Measurements from ENCODE around the gene CD46. TPM values are rescaled to one million over a fixed set of nuclear protein-coding genes. Genes with fewer than 3 reads are reported as not detected.

Gene CD46
- polyA plus RNA-seq, 1 experiment, result 61.7 TPM

DNA sequence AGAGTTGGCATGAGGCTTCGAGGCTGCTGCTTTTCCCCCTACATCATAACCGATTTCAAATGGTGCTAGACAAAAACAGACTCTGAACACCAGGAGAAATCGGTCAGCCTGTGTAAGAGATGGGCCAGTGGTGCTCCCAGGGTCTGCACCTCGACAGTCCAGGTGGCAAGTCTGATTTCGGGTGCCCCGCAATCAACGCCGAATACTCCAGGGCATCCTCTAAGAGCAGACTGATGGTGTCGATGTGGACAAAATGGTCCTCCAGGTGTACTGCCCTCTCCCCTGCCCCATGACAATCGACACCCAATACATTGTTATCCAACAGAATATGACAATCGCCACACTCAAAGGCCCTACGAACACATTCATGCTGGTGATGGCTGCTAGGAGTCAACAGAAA, 50.0 kb downstream of the CD46 start:
- TF ChIP-seq, protein P1, sequence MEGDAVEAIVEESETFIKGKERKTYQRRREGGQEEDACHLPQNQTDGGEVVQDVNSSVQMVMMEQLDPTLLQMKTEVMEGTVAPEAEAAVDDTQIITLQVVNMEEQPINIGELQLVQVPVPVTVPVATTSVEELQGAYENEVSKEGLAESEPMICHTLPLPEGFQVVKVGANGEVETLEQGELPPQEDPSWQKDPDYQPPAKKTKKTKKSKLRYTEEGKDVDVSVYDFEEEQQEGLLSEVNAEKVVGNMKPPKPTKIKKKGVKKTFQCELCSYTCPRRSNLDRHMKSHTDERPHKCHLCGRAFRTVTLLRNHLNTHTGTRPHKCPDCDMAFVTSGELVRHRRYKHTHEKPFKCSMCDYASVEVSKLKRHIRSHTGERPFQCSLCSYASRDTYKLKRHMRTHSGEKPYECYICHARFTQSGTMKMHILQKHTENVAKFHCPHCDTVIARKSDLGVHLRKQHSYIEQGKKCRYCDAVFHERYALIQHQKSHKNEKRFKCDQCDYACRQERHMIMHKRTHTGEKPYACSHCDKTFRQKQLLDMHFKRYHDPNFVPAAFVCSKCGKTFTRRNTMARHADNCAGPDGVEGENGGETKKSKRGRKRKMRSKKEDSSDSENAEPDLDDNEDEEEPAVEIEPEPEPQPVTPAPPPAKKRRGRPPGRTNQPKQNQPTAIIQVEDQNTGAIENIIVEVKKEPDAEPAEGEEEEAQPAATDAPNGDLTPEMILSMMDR (IDR thresholded peaks at IDR 0.05; ENCODE audit: insufficient read depth, low read depth, low read length), result no peak
- no peak for DNase-seq (ENCODE audit: low read depth)
- Histone ChIP-seq H3K4me3 (ENCODE audit: low read depth, low read length) (no peak overlapping the region), H3K36me3 (ENCODE audit: control insufficient read depth, insufficient read depth, low read length) (peaks cover 17% of the 10 kb centered on the region), H3K27me3 (ENCODE audit: control insufficient read depth, insufficient read depth, low read length) (no peaks in the 10 kb centered on the region)
- POLR2A ChIA-PET, result no interaction called here
- CTCF ChIA-PET, result interaction anchor here (1.2 to 1.8 kb wide), 2 partner anchors 10 to 67 kb away, joined by 3 to 6 read pairs; no protein-coding TSS in a partner anchor

DNA sequence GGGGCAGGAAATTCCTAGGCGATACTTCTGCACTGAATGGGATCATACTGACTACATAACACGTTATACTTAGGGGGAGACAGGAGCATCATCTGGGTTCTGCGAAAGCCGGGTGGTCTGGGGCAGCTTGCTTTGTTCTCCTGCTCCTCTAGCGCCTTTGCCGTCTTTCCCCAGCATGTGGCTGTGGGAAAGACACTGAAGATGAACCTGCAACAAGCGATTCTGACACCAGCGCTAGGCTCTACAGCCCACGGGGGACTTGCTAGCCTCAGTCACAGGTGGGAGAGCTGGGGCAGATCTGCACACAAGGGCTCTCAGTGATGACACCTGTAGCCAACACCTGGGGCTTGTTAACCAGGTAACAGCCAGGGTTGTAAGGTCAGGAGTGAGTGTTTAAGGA, 51.8 kb downstream of the CD46 start:
- TF ChIP-seq, protein P1 (IDR thresholded peaks at IDR 0.05; ENCODE audit: insufficient read depth, low read depth, low read length), result no peak
- Histone ChIP-seq H3K4me3 (ENCODE audit: low read depth, low read length) (no peak overlapping the region), H3K27me3 (ENCODE audit: control insufficient read depth, insufficient read depth, low read length) (no peaks in the 10 kb centered on the region), H3K36me3 (ENCODE audit: control insufficient read depth, insufficient read depth, low read length) (peaks cover 22% of the 10 kb centered on the region)
- POLR2A ChIA-PET, result no interaction called here
- no peak for DNase-seq (ENCODE audit: low read depth)
- CTCF ChIA-PET, result interaction anchor here (1.8 kb wide), 1 partner anchor 8 kb away, joined by 6 read pairs; no protein-coding TSS in a partner anchor

DNA sequence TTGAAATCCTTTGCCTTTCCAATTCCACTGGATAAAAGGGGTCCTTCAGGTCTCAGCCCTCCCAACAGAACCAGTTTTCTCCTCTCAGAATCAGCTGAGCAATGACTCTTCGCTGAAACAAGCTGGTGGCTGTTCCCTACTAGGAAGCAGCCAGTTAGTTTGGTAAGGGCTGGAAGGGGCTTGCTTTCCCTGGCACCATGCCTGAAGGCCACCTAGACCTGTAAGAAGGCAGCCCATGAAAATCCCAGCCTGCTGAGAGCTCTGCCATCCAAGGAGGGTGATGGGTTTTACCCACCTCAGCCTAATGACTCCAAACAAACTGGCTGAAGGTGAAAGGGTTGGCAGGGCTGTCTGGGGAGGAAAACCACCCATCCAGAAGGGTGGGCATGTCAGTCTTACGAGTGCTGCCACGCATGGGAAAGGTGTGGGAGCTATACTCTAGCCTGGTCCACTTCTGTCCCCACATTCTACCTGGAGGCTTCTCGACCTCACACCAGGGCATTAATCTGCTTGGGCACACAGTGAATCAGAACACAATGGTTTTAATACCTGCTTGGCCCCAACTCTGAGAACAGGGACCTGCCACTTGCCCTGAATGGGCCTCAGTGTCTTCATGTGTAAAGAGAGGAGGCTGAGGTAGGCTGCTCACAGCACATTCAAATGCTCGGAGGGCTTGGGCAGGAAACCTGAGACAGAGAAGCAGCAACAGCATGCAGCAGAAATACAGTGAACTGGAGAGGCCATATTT, 53.0 kb downstream of the CD46 start:
- CTCF ChIA-PET, result interaction anchor here (0.8 to 2.9 kb wide), 4 partner anchors 14 to 92 kb away, joined by 4 to 13 read pairs (median 8); no protein-coding TSS in a partner anchor

DNA sequence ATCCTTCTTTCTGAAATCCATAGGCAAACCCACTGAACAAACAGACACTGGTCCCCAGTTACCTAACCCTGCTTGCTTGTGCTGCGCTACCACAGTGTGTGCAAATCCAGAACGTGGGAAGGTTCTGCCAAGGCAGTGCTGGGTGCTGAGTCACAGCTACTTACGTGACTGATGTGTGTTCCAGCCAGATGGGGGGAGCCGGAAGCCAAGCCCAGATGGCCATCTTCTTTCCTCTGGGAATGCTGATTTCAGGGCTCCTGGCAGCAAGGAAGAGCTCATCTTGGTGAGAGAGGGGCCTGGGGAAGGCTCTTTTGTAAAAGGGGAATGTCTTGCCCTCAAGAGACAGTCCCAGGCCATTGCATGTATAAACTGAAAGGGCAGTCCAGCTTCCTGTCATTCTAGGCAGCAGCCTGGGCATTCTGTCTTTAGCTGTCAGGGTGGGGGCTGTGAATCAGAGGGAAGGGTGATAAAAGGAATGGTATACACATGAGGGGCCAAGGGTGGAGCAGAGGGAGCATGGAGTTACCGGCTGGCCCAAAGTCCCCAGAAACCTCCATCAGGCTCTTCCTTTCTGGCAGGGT, 54.1 kb downstream of the CD46 start:
- Histone ChIP-seq H3K36me3 (ENCODE audit: control insufficient read depth, insufficient read depth, low read length) (peaks cover 26% of the 10 kb centered on the region), H3K4me3 (ENCODE audit: low read depth, low read length) (no peak overlapping the region), H3K27me3 (ENCODE audit: control insufficient read depth, insufficient read depth, low read length) (no peaks in the 10 kb centered on the region)
- TF ChIP-seq, protein P1 (IDR thresholded peaks at IDR 0.05; ENCODE audit: insufficient read depth, low read depth, low read length), result no peak
- ChIA-PET CTCF (interaction anchor here (0.8 to 2.9 kb wide), 8 partner anchors 8 to 91 kb away, joined by 3 to 17 read pairs (median 5); no protein-coding TSS in a partner anchor), POLR2A (no interaction called here)
- DNase-seq (ENCODE audit: low read depth), result peak; percentile 91

More for the DNA sequence above, 53.0 kb downstream of the CD46 start:
- no peak for DNase-seq (ENCODE audit: low read depth)
- POLR2A ChIA-PET, result no interaction called here
- H3K4me3 ChIP-seq (ENCODE audit: low read depth, low read length), result no peak overlapping the region
- no peaks in the 10 kb centered on the region for H3K27me3 ChIP-seq (ENCODE audit: control insufficient read depth, insufficient read depth, low read length)
- TF ChIP-seq, protein P1 (IDR thresholded peaks at IDR 0.05; ENCODE audit: insufficient read depth, low read depth, low read length), result no peak
- peaks cover 28% of the 10 kb centered on the region for H3K36me3 ChIP-seq (ENCODE audit: control insufficient read depth, insufficient read depth, low read length)

DNA sequence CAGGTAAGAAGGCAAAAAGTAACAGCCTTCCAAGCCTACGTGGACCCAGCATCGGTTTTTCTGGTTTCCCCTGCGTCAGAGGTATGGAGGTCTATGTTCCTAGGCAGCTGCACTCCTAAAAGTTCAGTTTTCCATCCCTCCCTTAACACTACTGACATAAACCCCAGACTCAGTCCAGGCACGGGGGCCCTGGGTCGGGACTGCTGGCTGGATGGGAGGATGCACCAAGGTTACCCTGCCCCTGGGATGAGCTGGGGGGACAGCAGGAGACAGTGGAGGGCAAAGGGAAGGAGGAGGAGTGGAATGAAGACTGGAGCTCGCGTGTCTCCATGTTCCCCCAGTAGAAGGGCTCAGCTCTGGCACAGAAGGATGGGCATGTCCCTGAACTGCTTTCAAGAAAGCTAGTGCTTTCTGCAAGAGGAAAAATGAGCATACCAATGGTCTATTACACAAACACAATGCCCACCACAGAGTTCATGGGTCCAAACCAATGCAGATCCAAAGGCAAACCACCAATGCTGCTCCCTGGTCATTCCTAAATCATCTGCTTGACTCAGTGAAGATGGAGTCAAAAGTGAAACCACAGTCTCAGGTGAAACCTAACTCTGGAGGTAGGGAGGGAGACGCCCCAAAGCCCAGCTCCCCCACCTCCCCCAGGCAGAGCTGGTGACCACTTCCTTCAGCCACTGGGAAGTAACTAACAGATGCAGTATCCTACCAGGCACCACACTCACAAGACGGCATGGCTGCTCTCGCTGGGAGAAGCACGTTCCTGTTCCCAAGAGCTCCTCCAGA, 54.9 kb downstream of the CD46 start:
- DNase-seq (ENCODE audit: low read depth), result no peak
- CTCF ChIA-PET, result interaction anchor here (0.6 to 2.9 kb wide), 8 partner anchors 9 to 157 kb away, joined by 3 to 17 read pairs (median 4); no protein-coding TSS in a partner anchor
- POLR2A ChIA-PET, result no interaction called here

More for the DNA sequence above, 54.9 kb downstream of the CD46 start:
- H3K27me3 ChIP-seq (ENCODE audit: control insufficient read depth, insufficient read depth, low read length), result no peaks in the 10 kb centered on the region
- no peak overlapping the region for H3K4me3 ChIP-seq (ENCODE audit: low read depth, low read length)
- H3K36me3 ChIP-seq (ENCODE audit: control insufficient read depth, insufficient read depth, low read length), result peaks cover 24% of the 10 kb centered on the region
- TF ChIP-seq, protein P1 (IDR thresholded peaks at IDR 0.05; ENCODE audit: insufficient read depth, low read depth, low read length), result no peak

All from BJ (cell line).